HepG2 (cell line): ENCODE results near the gene CIT.

ENCODE experiments used
- EZH2 ChIP-seq: conservative IDR thresholded peaks from 2 replicates; pipeline ENCODE4 v1.6.1; 2012; ENCODE audit warnings: mild to moderate bottlenecking, low read depth, low read length, moderate library complexity
- FOXJ3 ChIP-seq: sonication (generic); formaldehyde crosslinking; IDR thresholded peaks from 2 replicates; pipeline ENCODE4 v1.4.0; 2020; ENCODE audit warnings: missing genetic modification reagents, mild to moderate bottlenecking, borderline replicate concordance
- KDM1A ChIP-seq: IDR thresholded peaks from 2 replicates; pipeline ENCODE4 v1.6.1; 2016; ENCODE audit warnings: missing compliant biosample characterization
- KDM5A ChIP-seq: fragments of 200-600 bp; sonication (generic); IDR thresholded peaks from 2 replicates; pipeline ENCODE4 v1.7.0; 2018; ENCODE audit warnings: antibody characterized with exemption, mild to moderate bottlenecking, low read length, borderline replicate concordance
- MXI1 ChIP-seq: IDR thresholded peaks from 3 replicates; pipeline ENCODE4 v1.6.1; 2012; ENCODE audit warnings: low read depth, low read length, inconsistent platforms, borderline replicate concordance
- ZNF10 ChIP-seq: sonication (generic); formaldehyde crosslinking; IDR thresholded peaks from 2 replicates; pipeline ENCODE4 v1.4.0; 2020; ENCODE audit warnings: mild to moderate bottlenecking, low read depth, missing genetic modification reagents, borderline replicate concordance
- ZNF282 ChIP-seq: fragments of 450-650 bp; IDR thresholded peaks from 2 replicates; pipeline ENCODE4 v1.6.1; 2018; ENCODE audit not compliant: partially characterized antibody
- ZNF552 ChIP-seq: sonication (generic); formaldehyde crosslinking; IDR thresholded peaks from 2 replicates; pipeline ENCODE4 v1.9.0; 2022; ENCODE audit warnings: missing genetic modification reagents, mild to moderate bottlenecking, borderline replicate concordance
- TF ChIP-seq, protein P1 (sequence below): sonication (generic); formaldehyde crosslinking; IDR thresholded peaks from 2 replicates; pipeline ENCODE4 v1.4.0; 2020; ENCODE audit warnings: low read depth, missing genetic modification reagents
- TF ChIP-seq, protein P2 (sequence below): sonication (generic); formaldehyde crosslinking; IDR thresholded peaks from 2 replicates; pipeline ENCODE4 v1.5.0; 2020; ENCODE audit warnings: mild to moderate bottlenecking, missing genetic modification reagents, moderate library complexity

DNA sequence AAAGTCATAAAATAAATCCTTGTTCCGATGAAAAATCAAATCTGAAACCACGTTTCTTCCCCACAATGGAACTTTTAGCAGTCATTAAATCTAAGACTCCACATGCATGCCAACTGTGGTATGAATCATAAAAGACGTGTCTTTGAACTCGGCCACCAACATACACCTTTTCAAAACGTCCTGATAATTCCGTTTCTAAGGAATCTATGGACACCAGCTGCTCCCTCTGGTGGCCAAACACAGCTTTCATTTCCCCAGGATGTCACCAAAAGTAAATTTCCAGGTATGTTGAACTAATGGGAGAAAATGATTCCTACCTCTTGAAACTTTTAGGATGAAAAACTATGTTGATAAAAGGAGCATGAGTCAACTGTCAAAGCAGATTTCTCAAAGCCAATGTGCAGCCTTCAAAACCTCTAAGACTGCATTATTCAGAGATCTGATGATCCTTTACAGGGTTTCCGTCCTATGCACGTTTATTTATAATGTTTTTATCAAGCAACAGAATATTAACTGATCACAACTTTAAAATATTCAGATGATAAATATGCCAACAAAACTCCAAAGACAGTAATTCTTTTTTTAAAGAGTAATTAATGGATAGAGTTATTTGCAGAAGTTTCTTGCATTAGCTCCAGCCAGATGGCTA is 96.2 kb downstream of the CIT start:
- TF ChIP-seq FOXJ3 (no peak), ZNF282 (no peak), EZH2 (no peak), KDM1A (CRISPR knock-in tag) (no peak), ZNF10 (CRISPR knock-in tag) (no peak), KDM5A (no peak), MXI1 (no peak), ZNF552 (CRISPR knock-in tag) (no peak)
- TF ChIP-seq, protein P1, sequence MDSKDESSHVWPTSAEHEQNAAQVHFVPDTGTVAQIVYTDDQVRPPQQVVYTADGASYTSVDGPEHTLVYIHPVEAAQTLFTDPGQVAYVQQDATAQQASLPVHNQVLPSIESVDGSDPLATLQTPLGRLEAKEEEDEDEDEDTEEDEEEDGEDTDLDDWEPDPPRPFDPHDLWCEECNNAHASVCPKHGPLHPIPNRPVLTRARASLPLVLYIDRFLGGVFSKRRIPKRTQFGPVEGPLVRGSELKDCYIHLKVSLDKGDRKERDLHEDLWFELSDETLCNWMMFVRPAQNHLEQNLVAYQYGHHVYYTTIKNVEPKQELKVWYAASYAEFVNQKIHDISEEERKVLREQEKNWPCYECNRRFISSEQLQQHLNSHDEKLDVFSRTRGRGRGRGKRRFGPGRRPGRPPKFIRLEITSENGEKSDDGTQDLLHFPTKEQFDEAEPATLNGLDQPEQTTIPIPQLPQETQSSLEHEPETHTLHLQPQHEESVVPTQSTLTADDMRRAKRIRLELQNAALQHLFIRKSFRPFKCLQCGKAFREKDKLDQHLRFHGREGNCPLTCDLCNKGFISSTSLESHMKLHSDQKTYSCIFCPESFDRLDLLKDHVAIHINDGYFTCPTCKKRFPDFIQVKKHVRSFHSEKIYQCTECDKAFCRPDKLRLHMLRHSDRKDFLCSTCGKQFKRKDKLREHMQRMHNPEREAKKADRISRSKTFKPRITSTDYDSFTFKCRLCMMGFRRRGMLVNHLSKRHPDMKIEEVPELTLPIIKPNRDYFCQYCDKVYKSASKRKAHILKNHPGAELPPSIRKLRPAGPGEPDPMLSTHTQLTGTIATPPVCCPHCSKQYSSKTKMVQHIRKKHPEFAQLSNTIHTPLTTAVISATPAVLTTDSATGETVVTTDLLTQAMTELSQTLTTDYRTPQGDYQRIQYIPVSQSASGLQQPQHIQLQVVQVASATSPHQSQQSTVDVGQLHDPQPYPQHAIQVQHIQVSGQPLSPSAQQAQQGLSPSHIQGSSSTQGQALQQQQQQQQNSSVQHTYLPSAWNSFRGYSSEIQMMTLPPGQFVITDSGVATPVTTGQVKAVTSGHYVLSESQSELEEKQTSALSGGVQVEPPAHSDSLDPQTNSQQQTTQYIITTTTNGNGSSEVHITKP (CRISPR knock-in tag) = no peak
- TF ChIP-seq, protein P2, sequence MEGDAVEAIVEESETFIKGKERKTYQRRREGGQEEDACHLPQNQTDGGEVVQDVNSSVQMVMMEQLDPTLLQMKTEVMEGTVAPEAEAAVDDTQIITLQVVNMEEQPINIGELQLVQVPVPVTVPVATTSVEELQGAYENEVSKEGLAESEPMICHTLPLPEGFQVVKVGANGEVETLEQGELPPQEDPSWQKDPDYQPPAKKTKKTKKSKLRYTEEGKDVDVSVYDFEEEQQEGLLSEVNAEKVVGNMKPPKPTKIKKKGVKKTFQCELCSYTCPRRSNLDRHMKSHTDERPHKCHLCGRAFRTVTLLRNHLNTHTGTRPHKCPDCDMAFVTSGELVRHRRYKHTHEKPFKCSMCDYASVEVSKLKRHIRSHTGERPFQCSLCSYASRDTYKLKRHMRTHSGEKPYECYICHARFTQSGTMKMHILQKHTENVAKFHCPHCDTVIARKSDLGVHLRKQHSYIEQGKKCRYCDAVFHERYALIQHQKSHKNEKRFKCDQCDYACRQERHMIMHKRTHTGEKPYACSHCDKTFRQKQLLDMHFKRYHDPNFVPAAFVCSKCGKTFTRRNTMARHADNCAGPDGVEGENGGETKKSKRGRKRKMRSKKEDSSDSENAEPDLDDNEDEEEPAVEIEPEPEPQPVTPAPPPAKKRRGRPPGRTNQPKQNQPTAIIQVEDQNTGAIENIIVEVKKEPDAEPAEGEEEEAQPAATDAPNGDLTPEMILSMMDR (CRISPR knock-in tag) = peak; percentile 77
